GM18520 (cell line): Measurements from ENCODE around the gene GLT1D1.

ENCODE experiments used
- ATAC-seq: cut with Tn5 transposase; IDR thresholded peaks from one replicate; pipeline ENCODE4 v1.9.1; 2021; ENCODE audit not compliant: unreplicated experiment

Gene GLT1D1

GRCh38 chr12:128992116-128992515 is 138.8 kb downstream of the GLT1D1 start:
- ATAC-seq, result no peak

- ATAC-seq, result no peak
Measured at GRCh38 chr12:128992550-128992949, 139.3 kb downstream of the GLT1D1 start.

- no peak for ATAC-seq
Measured at GRCh38 chr12:128994856-128995255, 141.6 kb downstream of the GLT1D1 start.

GRCh38 chr12:128995619-128996018 is 142.3 kb downstream of the GLT1D1 start:
- ATAC-seq, result no peak

GRCh38 chr12:129001826-129002225 is 148.5 kb downstream of the GLT1D1 start:
- no peak for ATAC-seq

- no peak for ATAC-seq
Measured at GRCh38 chr12:129002427-129002826, 149.1 kb downstream of the GLT1D1 start.

GRCh38 chr12:129005416-129005815 is 152.1 kb downstream of the GLT1D1 start:
- ATAC-seq, result no peak

GRCh38 chr12:129005829-129006228 is 152.6 kb downstream of the GLT1D1 start:
- no peak for ATAC-seq

- ATAC-seq, result no peak
Measured at GRCh38 chr12:129009833-129010622, 156.8 kb downstream of the GLT1D1 start.

GRCh38 chr12:129016159-129016558 is 162.9 kb downstream of the GLT1D1 start:
- ATAC-seq, result no peak

- no peak for ATAC-seq
Measured at GRCh38 chr12:129025055-129025454, 171.8 kb downstream of the GLT1D1 start.

GRCh38 chr12:129028844-129029243 is 175.6 kb downstream of the GLT1D1 start:
- no peak for ATAC-seq
